Right lobe of liver (tissue), 4 donors: Measurements from ENCODE around the gene LDB1.

Source experiments
- CTCF ChIP-seq, 4 donors: fragments of 200-600 bp in 3 of 4; fragments of 450-650 bp in 1 of 4; IDR thresholded peaks; one replicate each; pipeline versions ENCODE4 v1.5.1 to v1.8.0; 2016 to 2022; ENCODE audit warnings: antibody characterized with exemption in 4 of 4, mild to moderate bottlenecking in 2 of 4
- POLR2A ChIP-seq: fragments of 450-650 bp; IDR thresholded peaks from one replicate; pipeline ENCODE4 v1.6.1; 2017; ENCODE audit warnings: antibody characterized with exemption, mild to moderate bottlenecking
- donor health status: DM: no; HTN: no; CAD: no.
- donor health status: DM: no; HTN: no; CAD: no.
- donor health status: DM: no; HTN: yes; CAD: no.

GRCh38 chr10:102134416-102134815, 14.2 kb upstream of the LDB1 start:
- TF ChIP-seq CTCF (IDR thresholded peaks at IDR 0.05), result no peak
- no peak for TF ChIP-seq POLR2A
